Activated CD4-positive, alpha-beta memory T cell treated with anti-CD3 and anti-CD28 coated beads, Interleukin-2, amount 10 ng/mL, durations not matched to agents 7 days and 5 days (primary cell): ENCODE measurements around the gene PLEKHA3. TPM values are rescaled to one million over a fixed set of nuclear protein-coding genes. Genes with fewer than 3 reads are reported as not detected.

Source experiments
- CTCF ChIA-PET: fragments of 350-600 bp; sonication (Branson Sonifier 250); formaldehyde crosslinking; loops from one replicate; lab custom pipeline; 2021; ENCODE audit warnings: antibody characterized with exemption, inconsistent platforms; lab: Charles Lee
- POLR2A ChIA-PET: fragments of 350-600 bp; sonication (Branson Sonifier 250); formaldehyde crosslinking; loops from one replicate; lab custom pipeline; 2021; ENCODE audit warnings: antibody characterized with exemption; lab: Charles Lee
- DNase-seq: peaks from one replicate; pipeline ENCODE4 v3.0.0-alpha.2; 2020
- H3K27ac Mint-ChIP-seq: one replicate; pipeline ENCODE4 v1.8.0; 2021; ENCODE audit warnings: mild to moderate bottlenecking, mixed read lengths
- H3K27me3 Mint-ChIP-seq: one replicate; pipeline ENCODE4 v1.8.0; 2021; ENCODE audit warnings: mixed read lengths
- H3K36me3 Mint-ChIP-seq: one replicate; pipeline ENCODE4 v1.8.0; 2021; ENCODE audit warnings: low read depth, mixed read lengths
- H3K4me1 Mint-ChIP-seq: one replicate; pipeline ENCODE4 v1.8.0; 2021; ENCODE audit warnings: mixed read lengths
- H3K4me3 Mint-ChIP-seq: one replicate; pipeline ENCODE4 v1.8.0; 2021; ENCODE audit warnings: mild to moderate bottlenecking, mixed read lengths
- H3K9me3 Mint-ChIP-seq: one replicate; pipeline ENCODE4 v1.8.0; 2021; ENCODE audit warnings: mixed read lengths
- total RNA-seq, 2 experiments: library from RNA; stranded (reverse); gene quantifications; one replicate each; pipeline ENCODE4 v1.2.3, GENCODE V29; 2021

Gene PLEKHA3
- total RNA-seq, 2 experiments from 2014 or later, result 27.7 to 28.7 TPM

GRCh38 chr2:178482437-178482836, 2.2 kb downstream of the PLEKHA3 start:
- H3K4me3 Mint-ChIP-seq, result peak overlapping the region; percentile 19
- no peak overlapping the region for H3K27ac Mint-ChIP-seq
- no peaks in the 10 kb centered on the region for H3K27me3 Mint-ChIP-seq
- H3K4me1 Mint-ChIP-seq, result peaks cover 49% of the 10 kb centered on the region
- ChIA-PET POLR2A (interaction anchor here (0.6 to 2.5 kb wide), 8 partner anchors 19 to 68 kb away, joined by 3 to 14 read pairs (median 4); partner anchors contain the start of genes PJVK and PRKRA), CTCF (interaction anchor here (0.8 to 2.1 kb wide), 3 partner anchors 22 to 67 kb away, joined by 3 to 9 read pairs (median 4); no protein-coding TSS in a partner anchor)
- DNase-seq, result no peak
- H3K9me3 Mint-ChIP-seq, result no peaks in the 10 kb centered on the region
- peaks cover 24% of the 10 kb centered on the region for H3K36me3 Mint-ChIP-seq

GRCh38 chr2:178484245-178485041, 4.2 kb downstream of the PLEKHA3 start:
- Mint-ChIP-seq H3K36me3 (peaks cover 37% of the 10 kb centered on the region), H3K4me3 (no peak overlapping the region), H3K27ac (no peak overlapping the region), H3K4me1 (peaks cover 43% of the 10 kb centered on the region), H3K9me3 (no peaks in the 10 kb centered on the region), H3K27me3 (no peaks in the 10 kb centered on the region)
- POLR2A ChIA-PET, result no interaction called here
- no peak for DNase-seq
- CTCF ChIA-PET, result no interaction called here

GRCh38 chr2:178485356-178485755, 5.1 kb downstream of the PLEKHA3 start:
- H3K4me3 Mint-ChIP-seq, result no peak overlapping the region
- no peaks in the 10 kb centered on the region for H3K9me3 Mint-ChIP-seq
- H3K36me3 Mint-ChIP-seq, result peaks cover 46% of the 10 kb centered on the region
- CTCF ChIA-PET, result no interaction called here
- no peak overlapping the region for H3K27ac Mint-ChIP-seq
- H3K27me3 Mint-ChIP-seq, result no peaks in the 10 kb centered on the region
- peaks cover 39% of the 10 kb centered on the region for H3K4me1 Mint-ChIP-seq
- DNase-seq, result no peak
- POLR2A ChIA-PET, result no interaction called here

GRCh38 chr2:178491612-178492011, 11.4 kb downstream of the PLEKHA3 start:
- Mint-ChIP-seq H3K27ac (no peak overlapping the region), H3K9me3 (no peaks in the 10 kb centered on the region), H3K36me3 (peaks cover 73% of the 10 kb centered on the region), H3K4me3 (no peak overlapping the region), H3K4me1 (peaks cover 16% of the 10 kb centered on the region), H3K27me3 (no peaks in the 10 kb centered on the region)
- ChIA-PET POLR2A (no interaction called here), CTCF (no interaction called here)
- no peak for DNase-seq

DNA sequence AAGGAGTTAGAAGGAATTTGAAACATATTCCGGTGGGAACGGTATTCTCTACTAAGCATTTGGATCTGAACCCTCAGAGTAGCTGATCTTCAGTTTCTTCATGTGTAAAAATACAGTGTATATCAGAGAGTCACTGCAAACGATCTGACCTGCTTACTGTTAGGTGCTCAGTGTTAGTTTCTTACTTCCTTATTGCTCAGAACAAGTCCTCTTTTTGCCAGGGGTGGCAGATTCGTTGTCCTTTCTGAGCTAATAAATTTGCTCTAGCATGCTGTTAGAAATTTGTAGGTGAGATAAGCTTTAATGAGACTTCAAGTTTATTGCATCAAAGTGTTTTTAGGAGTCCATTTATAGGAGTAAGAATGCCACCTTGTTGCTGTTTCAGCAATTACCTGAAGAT, 15.8 kb downstream of the PLEKHA3 start:
- ChIA-PET CTCF (interaction anchor here (1.2 to 1.6 kb wide), 2 partner anchors 16 to 101 kb away, joined by 3 to 4 read pairs; no protein-coding TSS in a partner anchor), POLR2A (interaction anchor here (1.0 kb wide), 1 partner anchor 12 kb away, joined by 3 read pairs; no protein-coding TSS in a partner anchor)
- H3K4me1 Mint-ChIP-seq, result peaks cover 6% of the 10 kb centered on the region
- no peak overlapping the region for H3K4me3 Mint-ChIP-seq
- peaks cover 69% of the 10 kb centered on the region for H3K36me3 Mint-ChIP-seq
- H3K27me3 Mint-ChIP-seq, result no peaks in the 10 kb centered on the region
- no peak overlapping the region for H3K27ac Mint-ChIP-seq
- H3K9me3 Mint-ChIP-seq, result no peaks in the 10 kb centered on the region
- DNase-seq, result no peak

GRCh38 chr2:178498137-178498536, 17.9 kb downstream of the PLEKHA3 start:
- no peak for DNase-seq
- no peak overlapping the region for H3K4me3 Mint-ChIP-seq
- H3K36me3 Mint-ChIP-seq, result peaks cover 76% of the 10 kb centered on the region
- no peaks in the 10 kb centered on the region for H3K9me3 Mint-ChIP-seq
- CTCF ChIA-PET, result interaction anchor here (1.0 kb wide), 1 partner anchor 10 kb away, joined by 3 read pairs; no protein-coding TSS in a partner anchor
- H3K27me3 Mint-ChIP-seq, result no peaks in the 10 kb centered on the region
- no peak overlapping the region for H3K27ac Mint-ChIP-seq
- peaks cover 4% of the 10 kb centered on the region for H3K4me1 Mint-ChIP-seq
- POLR2A ChIA-PET, result interaction anchor here (0.7 kb wide), 1 partner anchor 47 kb away, joined by 3 read pairs; the partner anchor contains the start of genes PJVK and PRKRA

GRCh38 chr2:178499640-178500039, 19.4 kb downstream of the PLEKHA3 start:
- no peak overlapping the region for H3K27ac Mint-ChIP-seq
- POLR2A ChIA-PET, result no interaction called here
- no peaks in the 10 kb centered on the region for H3K27me3 Mint-ChIP-seq
- peaks cover 4% of the 10 kb centered on the region for H3K4me1 Mint-ChIP-seq
- no peak overlapping the region for H3K4me3 Mint-ChIP-seq
- DNase-seq, result no peak
- H3K9me3 Mint-ChIP-seq, result no peaks in the 10 kb centered on the region
- H3K36me3 Mint-ChIP-seq, result peaks cover 78% of the 10 kb centered on the region
- CTCF ChIA-PET, result interaction anchor here (1.5 kb wide), 1 partner anchor 23 kb away, joined by 4 read pairs; no protein-coding TSS in a partner anchor

DNA sequence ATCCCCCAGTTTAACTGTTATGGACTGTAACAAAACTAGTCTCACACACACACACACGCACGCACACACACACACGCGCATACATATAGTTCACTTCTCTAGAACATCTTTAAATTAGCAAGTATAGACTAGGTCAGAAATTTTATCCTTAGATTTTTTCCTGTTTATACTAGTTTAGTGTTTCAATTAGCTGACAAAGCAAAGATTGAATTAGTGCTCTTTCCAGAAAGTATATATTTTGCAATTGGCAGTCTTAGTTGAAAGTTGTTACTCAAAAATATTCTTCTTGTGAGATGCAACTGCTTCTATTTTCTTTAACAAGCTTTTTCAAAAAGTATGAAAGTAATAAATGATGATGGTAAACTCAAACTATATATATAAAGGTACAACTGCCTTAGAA, 22.5 kb downstream of the PLEKHA3 start:
- POLR2A ChIA-PET, result interaction anchor here (0.9 to 1.2 kb wide), 2 partner anchors 20 to 28 kb away, joined by 3 read pairs; no protein-coding TSS in a partner anchor
- Mint-ChIP-seq H3K4me1 (peaks cover 9% of the 10 kb centered on the region), H3K27ac (no peak overlapping the region), H3K36me3 (peaks cover 67% of the 10 kb centered on the region), H3K9me3 (no peaks in the 10 kb centered on the region), H3K4me3 (no peak overlapping the region), H3K27me3 (no peaks in the 10 kb centered on the region)
- no peak for DNase-seq
- CTCF ChIA-PET, result no interaction called here

DNA sequence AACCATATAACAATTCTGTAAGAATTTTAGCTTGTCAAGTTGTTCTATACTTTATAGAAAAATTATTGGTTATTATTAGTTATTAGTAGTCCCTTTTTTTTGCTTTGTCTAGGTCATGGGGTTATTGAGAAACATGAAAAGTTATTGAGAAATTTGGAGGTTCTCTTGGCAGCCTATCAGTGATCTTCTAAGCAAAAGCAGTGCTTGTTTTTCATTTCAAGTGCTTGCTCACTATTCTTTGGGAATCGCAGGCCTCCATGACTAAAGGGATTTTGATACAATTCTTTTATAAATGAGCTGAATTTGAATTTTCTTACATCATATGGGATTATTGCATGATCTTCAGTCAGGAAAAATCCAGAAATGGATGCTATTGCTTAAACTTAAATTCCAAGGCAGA, 25.8 kb downstream of the PLEKHA3 start:
- no peak for DNase-seq
- ChIA-PET CTCF (no interaction called here), POLR2A (no interaction called here)
- Mint-ChIP-seq H3K27ac (no peak overlapping the region), H3K36me3 (peaks cover 55% of the 10 kb centered on the region), H3K27me3 (no peaks in the 10 kb centered on the region), H3K4me3 (no peak overlapping the region), H3K4me1 (peaks cover 19% of the 10 kb centered on the region), H3K9me3 (no peaks in the 10 kb centered on the region)

GRCh38 chr2:178506524-178506923, 26.3 kb downstream of the PLEKHA3 start:
- CTCF ChIA-PET, result interaction anchor here (1.4 kb wide), 1 partner anchor 26 kb away, joined by 3 read pairs; the partner anchor contains the start of gene PLEKHA3
- Mint-ChIP-seq H3K4me1 (peaks cover 19% of the 10 kb centered on the region), H3K27me3 (no peaks in the 10 kb centered on the region), H3K36me3 (peaks cover 51% of the 10 kb centered on the region), H3K9me3 (no peaks in the 10 kb centered on the region), H3K27ac (no peak overlapping the region), H3K4me3 (no peak overlapping the region)
- DNase-seq, result no peak
- POLR2A ChIA-PET, result no interaction called here

- no peak for DNase-seq
- H3K4me1 Mint-ChIP-seq, result peaks cover 22% of the 10 kb centered on the region
- H3K27ac Mint-ChIP-seq, result no peak overlapping the region
- no peaks in the 10 kb centered on the region for H3K27me3 Mint-ChIP-seq
- H3K36me3 Mint-ChIP-seq, result peaks cover 51% of the 10 kb centered on the region
- no peak overlapping the region for H3K4me3 Mint-ChIP-seq
- ChIA-PET CTCF (interaction anchor here (1.4 kb wide), 1 partner anchor 27 kb away, joined by 3 read pairs; the partner anchor contains the start of gene PLEKHA3), POLR2A (interaction anchor here (1.5 kb wide), 1 partner anchor 11 kb away, joined by 4 read pairs; no protein-coding TSS in a partner anchor)
- H3K9me3 Mint-ChIP-seq, result no peaks in the 10 kb centered on the region
Measured at GRCh38 chr2:178506949-178507348, 26.7 kb downstream of the PLEKHA3 start.

- H3K4me3 Mint-ChIP-seq, result no peak overlapping the region
- CTCF ChIA-PET, result interaction anchor here (0.8 to 0.9 kb wide), 2 partner anchors 11 to 397 kb away, joined by 3 read pairs; no protein-coding TSS in a partner anchor
- no peak overlapping the region for H3K27ac Mint-ChIP-seq
- POLR2A ChIA-PET, result interaction anchor here (1.0 to 1.5 kb wide), 2 partner anchors 9 to 12 kb away, joined by 3 to 4 read pairs; no protein-coding TSS in a partner anchor
- no peaks in the 10 kb centered on the region for H3K27me3 Mint-ChIP-seq
- DNase-seq, result no peak
- peaks cover 33% of the 10 kb centered on the region for H3K4me1 Mint-ChIP-seq
- H3K36me3 Mint-ChIP-seq, result peaks cover 47% of the 10 kb centered on the region
- H3K9me3 Mint-ChIP-seq, result no peaks in the 10 kb centered on the region
Measured at GRCh38 chr2:178508646-178509045, 28.4 kb downstream of the PLEKHA3 start.

GRCh38 chr2:178510384-178510783, 30.1 kb downstream of the PLEKHA3 start:
- no peak for DNase-seq
- H3K36me3 Mint-ChIP-seq, result peaks cover 44% of the 10 kb centered on the region
- CTCF ChIA-PET, result interaction anchor here (1.4 kb wide), 1 partner anchor 13 kb away, joined by 3 read pairs; no protein-coding TSS in a partner anchor
- no peaks in the 10 kb centered on the region for H3K9me3 Mint-ChIP-seq
- no peak overlapping the region for H3K27ac Mint-ChIP-seq
- no peaks in the 10 kb centered on the region for H3K27me3 Mint-ChIP-seq
- POLR2A ChIA-PET, result no interaction called here
- H3K4me3 Mint-ChIP-seq, result no peak overlapping the region
- peaks cover 50% of the 10 kb centered on the region for H3K4me1 Mint-ChIP-seq
